ENCODE data around the gene DPRX.

Gene DPRX

GRCh38 chr19:53631949-53632407 lies at the start of gene DPRX:
Gene DPRX, plus strand, starts transcription at chr19:53631999. Its CDS starts 108 bp downstream, at chr19:53632107.
- in situ Hi-C loops (cut with HindIII; ENCODE audit: low sequenced_read_pairs), result no loop called here

- in situ Hi-C loops (cut with HindIII; ENCODE audit: low sequenced_read_pairs), result no loop called here
Measured at GRCh38 chr19:53583181-53583580, 48.6 kb upstream of the DPRX start.

- in situ Hi-C loops (cut with HindIII; ENCODE audit: low sequenced_read_pairs), result no loop called here
Measured at GRCh38 chr19:53586277-53586691, 45.5 kb upstream of the DPRX start.

DNA sequence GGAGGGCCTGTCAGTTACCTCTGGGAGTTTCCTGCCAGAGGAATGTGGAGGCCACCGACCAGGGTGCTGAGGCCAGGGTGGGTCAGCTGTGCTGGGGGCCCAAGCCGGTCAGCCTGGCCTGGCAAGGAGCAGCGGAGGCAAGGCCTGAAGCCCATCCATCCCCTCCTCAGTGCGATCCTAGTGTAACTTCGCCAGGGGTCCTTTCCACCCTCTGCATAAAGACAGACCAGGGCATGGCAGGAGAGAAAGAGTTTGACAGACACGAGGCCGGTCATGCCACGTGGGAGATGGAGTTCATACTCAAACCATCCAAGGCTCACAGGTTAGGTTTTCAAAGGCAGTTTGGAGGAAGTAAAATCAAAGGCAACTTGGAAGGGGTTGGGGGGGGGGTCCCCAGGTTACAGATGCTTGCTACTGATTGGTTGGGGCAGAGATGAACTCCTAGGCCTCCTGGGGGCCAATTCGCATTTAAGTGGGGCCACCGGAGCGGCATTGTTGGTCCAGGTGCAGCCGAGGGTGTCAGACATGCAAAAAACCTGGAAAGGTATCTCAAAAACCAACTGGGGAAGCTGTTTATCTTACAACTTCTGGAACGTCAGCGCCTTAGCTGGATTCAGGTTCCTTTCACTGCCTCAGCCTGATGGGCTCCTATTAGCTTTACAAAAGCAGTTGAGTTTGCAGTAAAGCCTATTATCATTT lies 36.8 kb upstream of the DPRX start:
- in situ Hi-C loops (cut with HindIII; ENCODE audit: low sequenced_read_pairs), result no loop called here

DNA sequence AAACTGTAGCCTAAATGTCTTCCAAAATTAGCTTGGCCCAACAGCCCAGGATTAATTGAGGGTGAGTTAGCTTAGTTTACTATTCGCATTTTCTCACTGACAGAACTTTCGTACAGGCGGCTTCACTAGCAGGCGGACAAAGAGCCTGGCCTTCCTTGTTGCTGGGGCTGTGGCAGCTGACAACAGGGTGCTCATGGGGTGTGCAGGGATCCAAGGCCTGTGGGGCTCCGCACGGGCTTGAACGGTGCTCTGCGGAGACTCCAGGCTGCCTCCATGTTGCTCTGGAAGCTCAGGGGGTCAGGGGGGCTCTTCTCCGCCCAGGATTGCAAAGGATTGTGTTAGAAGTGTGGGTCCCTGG lies 36.3 kb upstream of the DPRX start:
- in situ Hi-C loops (cut with HindIII; ENCODE audit: low sequenced_read_pairs), result no loop called here

DNA sequence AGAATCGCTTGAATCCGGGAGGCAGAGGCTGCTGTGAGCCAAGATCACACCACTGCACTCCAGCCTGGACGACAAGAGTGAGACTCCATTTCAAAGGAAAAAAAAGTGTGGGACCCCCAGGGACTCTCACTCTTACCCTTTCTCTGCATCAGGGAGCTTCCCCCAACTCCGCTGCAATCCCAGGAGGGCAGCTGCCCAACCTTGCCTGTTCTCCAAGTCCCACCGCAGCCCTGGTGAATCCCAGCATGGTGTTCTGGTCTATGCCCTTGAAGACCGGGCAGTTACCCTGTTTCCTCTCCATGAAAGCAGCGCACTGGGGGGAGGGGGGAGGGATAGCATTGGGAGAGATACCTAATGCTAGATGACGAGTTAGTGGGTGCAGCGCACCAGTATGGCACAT lies 35.7 kb upstream of the DPRX start:
- in situ Hi-C loops (cut with HindIII; ENCODE audit: low sequenced_read_pairs), result no loop called here

- in situ Hi-C loops (cut with HindIII; ENCODE audit: low sequenced_read_pairs), result no loop called here
Measured at GRCh38 chr19:53597023-53597422, 34.8 kb upstream of the DPRX start.

GRCh38 chr19:53598361-53598760 lies 33.4 kb upstream of the DPRX start:
- in situ Hi-C loops (cut with HindIII; ENCODE audit: low sequenced_read_pairs), result no loop called here

DNA sequence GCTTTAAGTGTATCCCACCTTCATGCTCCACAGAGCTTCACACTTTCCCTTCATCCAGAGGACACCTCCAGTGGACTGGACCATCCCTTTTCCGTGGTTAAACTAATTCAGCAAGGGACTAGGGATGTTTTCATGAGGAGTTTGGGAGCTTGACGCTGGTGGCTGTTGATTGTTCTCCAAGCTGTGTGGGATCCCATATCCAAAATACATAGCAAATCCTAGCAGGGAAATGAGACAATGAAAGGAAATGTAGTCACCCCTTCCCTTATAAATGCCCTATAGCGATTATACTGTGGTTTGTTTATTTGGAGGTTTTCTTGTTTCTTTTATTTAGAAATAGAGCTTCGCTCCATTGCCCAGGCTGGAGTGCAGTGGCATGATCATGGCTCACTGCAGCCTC lies 31.6 kb upstream of the DPRX start:
- in situ Hi-C loops (cut with HindIII; ENCODE audit: low sequenced_read_pairs), result no loop called here

- in situ Hi-C loops (cut with HindIII; ENCODE audit: low sequenced_read_pairs), result no loop called here
Measured at GRCh38 chr19:53606031-53606430, 25.8 kb upstream of the DPRX start.

- in situ Hi-C loops (cut with HindIII; ENCODE audit: low sequenced_read_pairs), result no loop called here
Measured at GRCh38 chr19:53608381-53608780, 23.4 kb upstream of the DPRX start.

- in situ Hi-C loops (cut with HindIII; ENCODE audit: low sequenced_read_pairs), result no loop called here
Measured at GRCh38 chr19:53612762-53613526, 18.9 kb upstream of the DPRX start.

DNA sequence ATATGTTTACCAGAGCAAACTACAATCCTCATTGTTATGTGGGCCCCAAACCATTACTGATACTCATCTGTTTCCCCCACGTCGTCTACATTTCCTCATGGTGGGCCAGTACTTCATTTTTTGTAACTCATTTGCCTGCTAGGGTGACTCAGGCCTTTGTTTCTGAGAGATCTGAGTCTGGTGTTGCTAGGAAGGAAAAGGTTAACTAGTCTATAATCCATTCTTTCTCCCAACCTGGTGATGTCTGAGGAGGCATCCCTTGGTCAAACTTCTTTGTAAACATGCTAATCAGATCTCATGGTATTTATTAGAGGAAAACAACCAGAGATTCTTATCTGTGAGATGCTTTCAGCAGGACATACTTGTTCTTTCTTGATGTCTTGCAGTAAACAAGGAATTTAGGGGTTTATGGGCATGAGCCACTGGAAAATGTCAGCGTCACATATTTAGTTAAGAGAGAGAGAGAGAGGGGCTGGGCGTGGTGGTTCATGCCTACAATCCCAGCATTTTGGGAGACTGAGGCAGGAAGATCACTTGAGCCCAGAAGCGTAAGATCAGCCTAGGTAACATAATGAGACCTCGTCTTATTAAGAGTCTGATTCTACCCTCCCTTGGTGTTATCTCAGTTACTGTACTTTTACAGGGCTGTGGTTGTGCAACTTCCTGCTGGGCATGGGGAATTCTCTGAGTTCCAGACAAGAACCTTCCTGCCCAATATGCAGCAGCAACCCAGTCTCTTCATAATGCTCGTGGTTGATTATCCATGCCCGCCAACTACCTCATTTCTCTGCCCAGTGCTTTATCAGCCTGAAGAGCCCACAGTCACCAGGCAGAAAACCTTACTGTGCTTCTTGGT lies 9.7 kb upstream of the DPRX start:
- in situ Hi-C loops (cut with HindIII; ENCODE audit: low sequenced_read_pairs), result no loop called here

DNA sequence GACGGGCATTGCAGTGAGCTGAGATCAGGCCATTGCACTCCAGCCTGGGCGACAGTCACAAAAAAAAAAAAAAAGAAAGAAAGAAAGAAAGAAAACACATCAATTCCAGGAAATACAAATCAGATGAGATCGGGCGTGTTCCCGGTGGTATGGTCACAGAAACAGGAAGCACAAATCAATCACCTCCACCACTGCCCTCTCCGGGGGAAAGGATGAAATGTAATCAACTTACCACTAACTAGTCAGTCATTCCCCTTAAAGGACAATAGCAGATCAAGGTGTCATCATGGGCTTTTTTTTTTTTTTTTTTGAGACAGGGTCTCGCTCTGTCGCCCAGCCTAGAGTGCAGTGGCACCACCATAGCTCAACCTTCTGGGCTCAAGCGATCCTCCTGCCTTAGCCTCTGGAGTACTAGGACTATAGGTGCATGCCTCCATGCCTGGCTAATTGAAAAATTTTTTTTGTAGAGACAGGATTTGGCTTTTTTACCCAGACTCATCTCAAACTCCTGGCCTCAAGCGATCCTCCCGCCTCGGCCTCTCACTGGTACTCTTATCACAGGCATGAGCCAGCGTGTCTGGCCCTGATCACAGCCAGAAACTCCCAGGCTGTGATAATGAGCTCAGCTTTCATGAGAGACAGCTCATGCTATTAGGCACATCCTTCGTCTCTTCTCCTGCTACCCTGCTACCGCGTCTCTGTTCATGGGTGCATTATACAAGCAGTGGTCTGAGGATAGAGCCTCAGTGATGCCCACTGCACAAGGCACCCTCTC lies 6.8 kb upstream of the DPRX start:
- in situ Hi-C loops (cut with HindIII; ENCODE audit: low sequenced_read_pairs), result no loop called here

DNA sequence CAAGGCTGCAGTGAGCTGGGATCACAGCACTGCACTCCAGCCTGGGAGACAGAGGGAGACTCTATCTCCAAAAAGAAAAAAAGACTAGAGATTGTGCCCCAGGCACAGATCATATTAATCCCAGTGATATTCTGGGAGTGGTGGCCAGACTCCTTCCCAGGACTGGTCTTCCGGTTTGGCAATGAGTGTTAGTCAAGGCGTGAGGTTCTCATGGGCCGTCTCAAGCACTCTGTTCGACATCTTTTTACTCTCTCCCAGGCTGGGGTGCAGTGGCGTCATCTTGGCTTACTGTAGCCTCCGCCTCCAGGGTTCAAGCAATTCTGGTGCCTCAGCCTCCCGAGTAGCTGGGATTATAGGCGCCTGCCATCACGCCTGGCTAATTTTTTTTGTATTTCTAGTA lies 5.3 kb upstream of the DPRX start:
- in situ Hi-C loops (cut with HindIII; ENCODE audit: low sequenced_read_pairs), result no loop called here

- in situ Hi-C loops (cut with HindIII; ENCODE audit: low sequenced_read_pairs), result no loop called here
Measured at GRCh38 chr19:53626976-53627375, 4.8 kb upstream of the DPRX start.

GRCh38 chr19:53634768-53635167 lies 3.0 kb downstream of the DPRX start:
- in situ Hi-C loops (cut with HindIII; ENCODE audit: low sequenced_read_pairs), result no loop called here

DNA sequence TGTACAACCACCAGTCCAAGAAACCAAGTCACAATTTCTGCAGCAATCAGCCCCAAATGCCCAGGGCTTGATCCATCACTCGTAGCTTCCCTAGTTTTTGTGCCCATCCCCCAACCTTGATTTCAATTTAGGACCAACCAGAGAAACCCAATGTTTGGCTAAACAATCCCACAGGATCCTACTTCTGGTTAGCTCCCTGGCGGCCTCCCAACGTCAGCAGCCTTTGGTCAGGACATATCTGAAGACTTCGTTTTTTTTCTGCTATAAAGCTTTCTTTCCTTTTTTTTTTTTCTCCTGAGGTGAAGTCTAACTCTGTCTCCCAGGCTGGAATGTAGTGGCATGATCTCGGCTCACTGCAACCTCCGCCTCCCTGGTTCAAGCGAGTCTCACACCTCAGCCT lies 7.7 kb downstream of the DPRX start:
- in situ Hi-C loops (cut with HindIII; ENCODE audit: low sequenced_read_pairs), result no loop called here

GRCh38 chr19:53642381-53643099 lies 10.7 kb downstream of the DPRX start:
- in situ Hi-C loops (cut with HindIII; ENCODE audit: low sequenced_read_pairs), result no loop called here
